GM12872 (cell line): ENCODE results near the gene SYAP1.

ENCODE experiments used
- CTCF ChIP-seq: IDR thresholded peaks from 3 replicates; pipeline ENCODE4 v1.5.1; 2011; ENCODE audit warnings: low read depth, mild to moderate bottlenecking, low read length, moderate library complexity; ENCODE audit not compliant: insufficient read depth

The SYAP1 gene

GRCh38 chrX:16712548-16713155 lies 6.8 kb upstream of the SYAP1 start, which contains the start of gene CTPS2:
Gene CTPS2, minus strand, starts transcription at chrX:16712669. Its CDS starts 9,767 bp downstream, at chrX:16702902.
- no peak for TF ChIP-seq CTCF

- no peak for TF ChIP-seq CTCF
Measured at GRCh38 chrX:16714504-16714903, 4.9 kb upstream of the SYAP1 start.

- no peak for TF ChIP-seq CTCF
Measured at GRCh38 chrX:16718824-16719333, 533 bp upstream of the SYAP1 start.

DNA sequence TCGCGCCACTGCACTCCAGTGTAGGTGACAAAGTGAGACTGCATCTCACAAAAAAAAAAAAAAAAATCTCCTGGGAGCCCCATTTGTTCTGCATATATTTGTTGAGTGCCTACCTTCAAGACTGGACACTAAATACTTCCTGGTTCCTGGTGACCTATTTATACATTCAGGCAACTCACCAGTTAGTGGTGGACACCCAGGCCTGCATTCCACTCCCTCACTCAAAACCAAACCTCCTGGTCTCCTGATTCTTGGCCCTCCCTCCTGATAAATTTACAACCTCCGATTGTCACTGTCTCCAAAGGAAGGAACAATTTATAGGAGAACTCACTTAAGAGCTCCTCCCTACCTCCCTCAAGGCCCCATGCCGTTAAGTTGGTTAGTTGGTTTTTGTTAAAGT lies 3.1 kb downstream of the SYAP1 start:
- no peak for TF ChIP-seq CTCF

DNA sequence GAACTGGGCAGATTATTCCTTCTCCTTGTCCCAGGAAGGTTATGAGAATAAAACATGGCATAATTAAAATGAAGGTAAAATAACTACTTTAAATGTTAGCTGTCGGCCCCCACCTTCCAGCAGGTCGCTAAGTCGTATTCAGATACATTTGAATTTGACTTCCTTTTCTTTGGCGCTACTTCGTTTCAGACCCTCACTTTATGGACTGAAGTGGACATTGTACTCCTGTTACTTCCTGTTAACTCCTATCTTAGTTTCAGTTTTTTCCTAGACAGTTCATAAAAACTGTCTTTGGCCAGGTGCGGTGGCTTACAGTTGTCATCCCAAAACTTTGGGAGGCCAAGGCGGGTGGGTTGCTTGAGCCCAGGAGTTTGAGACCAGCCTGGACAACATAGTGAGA lies 5.7 kb downstream of the SYAP1 start:
- TF ChIP-seq CTCF = no peak

- TF ChIP-seq CTCF = no peak
Measured at GRCh38 chrX:16727637-16728036, 8.2 kb downstream of the SYAP1 start.

GRCh38 chrX:16730450-16730849 lies 11.0 kb downstream of the SYAP1 start:
- no peak for TF ChIP-seq CTCF
